ENCODE data around the gene CYP2A13.
A peak's percentile ranks its signal among the peaks of the same experiment; 100 is the strongest.
"Not testable (repeated sequence)": the region's sequence is repeated elsewhere in the genome, so short reads cannot be mapped to it uniquely, and the experiment has no call there.

CYP2A13 gene

GRCh38 chr19:41088151-41088550 is at the start of gene CYP2A13:
Gene CYP2A13 (plus strand): TSS chr19:41088451. CDS start chr19:41088472, 21 bp downstream.
- DNase-seq (ENCODE audit: low read depth): no peak

- DNase-seq (ENCODE audit: low read depth): no peak
Measured at GRCh38 chr19:41039806-41040205, 48.4 kb upstream of the CYP2A13 start.

- DNase-seq (ENCODE audit: low read depth): not testable (repeated sequence)
Measured at GRCh38 chr19:41045095-41045494, 43.2 kb upstream of the CYP2A13 start.

- DNase-seq (ENCODE audit: low read depth): no peak
Measured at GRCh38 chr19:41050426-41050825, 37.8 kb upstream of the CYP2A13 start.

- not testable (repeated sequence) for DNase-seq (ENCODE audit: low read depth)
Measured at GRCh38 chr19:41052162-41052561, 36.1 kb upstream of the CYP2A13 start.

- DNase-seq (ENCODE audit: low read depth): not testable (repeated sequence)
Measured at GRCh38 chr19:41053331-41053730, 34.9 kb upstream of the CYP2A13 start.

- peak; percentile 16 for DNase-seq (ENCODE audit: low read depth)
Measured at GRCh38 chr19:41064974-41065569, 23.2 kb upstream of the CYP2A13 start.

- no peak for DNase-seq (ENCODE audit: low read depth)
Measured at GRCh38 chr19:41076286-41076685, 12.0 kb upstream of the CYP2A13 start.

GRCh38 chr19:41083516-41083915 is 4.7 kb upstream of the CYP2A13 start:
- no peak for DNase-seq (ENCODE audit: low read depth)

GRCh38 chr19:41085748-41086415 is 2.4 kb upstream of the CYP2A13 start:
- no peak for DNase-seq (ENCODE audit: low read depth)

- no peak for DNase-seq (ENCODE audit: low read depth)
Measured at GRCh38 chr19:41089959-41090358, 1.7 kb downstream of the CYP2A13 start.

GRCh38 chr19:41095703-41096102 is 7.5 kb downstream of the CYP2A13 start:
- DNase-seq (ENCODE audit: low read depth): no peak

GRCh38 chr19:41096353-41096752 is 8.1 kb downstream of the CYP2A13 start:
- no peak for DNase-seq (ENCODE audit: low read depth)

GRCh38 chr19:41097302-41097701 is 9.1 kb downstream of the CYP2A13 start:
- no peak for DNase-seq (ENCODE audit: low read depth)

- no peak for DNase-seq (ENCODE audit: low read depth)
Measured at GRCh38 chr19:41098762-41099161, 10.5 kb downstream of the CYP2A13 start.

- not testable (repeated sequence) for DNase-seq (ENCODE audit: low read depth)
Measured at GRCh38 chr19:41102210-41102609, 14.0 kb downstream of the CYP2A13 start.

- no peak for DNase-seq (ENCODE audit: low read depth)
Measured at GRCh38 chr19:41106177-41106576, 17.9 kb downstream of the CYP2A13 start.

GRCh38 chr19:41111296-41111695 is 23.0 kb downstream of the CYP2A13 start:
- no peak for DNase-seq (ENCODE audit: low read depth)

- no peak for DNase-seq (ENCODE audit: low read depth)
Measured at GRCh38 chr19:41111750-41112295, 23.6 kb downstream of the CYP2A13 start.

- no peak for DNase-seq (ENCODE audit: low read depth)
Measured at GRCh38 chr19:41112728-41113290, 24.6 kb downstream of the CYP2A13 start.

GRCh38 chr19:41114132-41114531 is 25.9 kb downstream of the CYP2A13 start, which contains the start of gene CYP2F1:
Gene CYP2F1 (plus strand): TSS chr19:41114432. CDS start chr19:41116189, 1,757 bp downstream.
- DNase-seq (ENCODE audit: low read depth): no peak

GRCh38 chr19:41116261-41116660 is 28.0 kb downstream of the CYP2A13 start:
- DNase-seq (ENCODE audit: low read depth): no peak
